ENCODE data around the gene AHCY.

DNA sequence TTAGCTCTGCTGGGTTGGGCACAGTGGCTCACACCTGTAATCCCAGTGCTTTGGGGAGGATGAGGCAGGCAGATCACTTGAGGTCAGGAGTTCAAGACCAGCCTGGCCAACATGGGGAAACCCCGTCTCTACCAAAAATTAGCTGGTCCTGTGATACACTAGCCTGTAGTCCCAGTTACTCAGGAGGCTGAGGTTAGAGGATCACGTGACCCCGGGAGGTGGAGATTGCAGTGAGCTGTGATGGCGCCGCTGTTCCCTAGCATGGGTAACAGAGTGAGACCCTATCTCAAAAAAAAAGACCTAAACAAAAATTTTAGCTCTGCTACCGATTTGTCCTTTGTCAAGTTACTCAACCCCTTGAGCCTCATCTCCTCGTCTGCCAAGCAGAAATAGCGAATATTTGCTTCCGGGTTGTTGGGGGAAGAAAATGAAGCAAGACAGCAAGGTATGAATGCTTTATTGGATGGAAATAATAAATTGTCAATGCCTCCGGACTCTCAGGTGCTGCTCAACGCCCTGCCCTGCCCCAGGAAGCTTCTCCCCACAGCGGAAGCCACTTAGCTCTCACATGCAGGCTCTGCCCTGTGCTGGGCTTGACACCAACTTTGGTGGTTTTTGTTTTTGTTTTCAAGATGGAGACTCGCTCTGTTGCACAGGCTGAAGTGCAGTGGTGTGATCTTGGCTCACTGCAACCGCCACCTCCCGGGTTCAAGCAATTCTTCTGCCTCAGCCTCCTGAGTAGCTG is 35.0 kb upstream of the AHCY start:
- TF ChIP-seq SPI1 (IDR thresholded peaks at IDR 0.05; ENCODE audit: low read depth, low read length): no peak
- TF ChIP-seq POLR2A (IDR thresholded peaks at IDR 0.05; ENCODE audit: low read depth, low read length): no peak
- no peak for TF ChIP-seq POLR2AphosphoS5 (IDR thresholded peaks at IDR 0.05; ENCODE audit: low read depth, low read length)
- no peak for TF ChIP-seq TAF1 (IDR thresholded peaks at IDR 0.05; ENCODE audit: low read depth, low read length)
- no peak for TF ChIP-seq PAX5 (IDR thresholded peaks at IDR 0.05; ENCODE audit: insufficient read depth, low read length, severe bottlenecking)
- no peak for TF ChIP-seq POU2F2 (IDR thresholded peaks at IDR 0.05; ENCODE audit: low read depth, low read length)
